ENCODE results near the gene SNX5. TPM values are rescaled to one million over a fixed set of nuclear protein-coding genes. Genes with fewer than 3 reads are reported as not detected.

SNX5 gene
- polyA plus RNA-seq, 1 donor from 2014 or later, result 59.8 TPM

GRCh38 chr20:17925940-17926300 is 42.7 kb downstream of the SNX5 start:
- no peak overlapping the region for H3K27ac ChIP-seq (ENCODE audit: low read length)
- H3K4me3 ChIP-seq (ENCODE audit: low read length), result no peak overlapping the region
- TF ChIP-seq EP300 (conservative IDR thresholded peaks at IDR 0.05; ENCODE audit: poor library complexity, severe bottlenecking) (no peak), POLR2AphosphoS5 (IDR thresholded peaks at IDR 0.05) (no peak), CTCF (IDR thresholded peaks at IDR 0.05; ENCODE audit: poor library complexity, severe bottlenecking) (no peak), REST (IDR thresholded peaks at IDR 0.05; ENCODE audit: borderline replicate concordance) (no peak), RAD21 (conservative IDR thresholded peaks at IDR 0.05) (no peak), TAF1 (IDR thresholded peaks at IDR 0.05; ENCODE audit: low read depth) (no peak), MXI1 (conservative IDR thresholded peaks at IDR 0.05; ENCODE audit: poor library complexity, severe bottlenecking) (no peak), EZH2 (IDR thresholded peaks at IDR 0.05; ENCODE audit: borderline replicate concordance, insufficient read depth, low read length, poor library complexity, severe bottlenecking) (no peak), SMC3 (conservative IDR thresholded peaks at IDR 0.05; ENCODE audit: poor library complexity) (no peak)
- no peaks in the 10 kb centered on the region for H3K9me2 ChIP-seq (ENCODE audit: insufficient read depth, low read length)
- no peaks in the 10 kb centered on the region for H3K36me3 ChIP-seq (ENCODE audit: insufficient read depth, low read length)
- no peaks in the 10 kb centered on the region for H3K9me3 ChIP-seq (ENCODE audit: low read length)
- H3K79me2 ChIP-seq (replicated peaks; ENCODE audit: insufficient read depth, low read length), result no peaks in the 10 kb centered on the region
- no peak overlapping the region for H2AFZ ChIP-seq (ENCODE audit: low read depth, low read length)
- H3K9ac ChIP-seq (ENCODE audit: low read length), result no peak overlapping the region
- H3F3A ChIP-seq (ENCODE audit: insufficient read depth, low read length, poor library complexity, severe bottlenecking), result no peaks in the 10 kb centered on the region
- no peaks in the 10 kb centered on the region for H3K27me3 ChIP-seq (ENCODE audit: insufficient read depth, low read depth, low read length)
- H3K4me2 ChIP-seq (ENCODE audit: low read length), result no peak overlapping the region
- no peaks in the 10 kb centered on the region for H4K20me1 ChIP-seq (ENCODE audit: insufficient read depth)

- Histone ChIP-seq H3K36me3 (ENCODE audit: insufficient read depth, low read length) (no peaks in the 10 kb centered on the region), H3K4me2 (ENCODE audit: low read length) (no peak overlapping the region), H3K27me3 (ENCODE audit: insufficient read depth, low read depth, low read length) (no peaks in the 10 kb centered on the region), H3K4me3 (ENCODE audit: low read length) (no peak overlapping the region), H4K20me1 (ENCODE audit: insufficient read depth) (no peaks in the 10 kb centered on the region), H2AFZ (ENCODE audit: low read depth, low read length) (no peak overlapping the region), H3K9me3 (ENCODE audit: low read length) (no peaks in the 10 kb centered on the region), H3F3A (ENCODE audit: insufficient read depth, low read length, poor library complexity, severe bottlenecking) (no peaks in the 10 kb centered on the region), H3K79me2 (replicated peaks; ENCODE audit: insufficient read depth, low read length) (no peaks in the 10 kb centered on the region), H3K9ac (ENCODE audit: low read length) (no peak overlapping the region), H3K27ac (ENCODE audit: low read length) (no peak overlapping the region), H3K9me2 (ENCODE audit: insufficient read depth, low read length) (no peaks in the 10 kb centered on the region)
- TF ChIP-seq EZH2 (IDR thresholded peaks at IDR 0.05; ENCODE audit: borderline replicate concordance, insufficient read depth, low read length, poor library complexity, severe bottlenecking), result no peak
- no peak for TF ChIP-seq REST (IDR thresholded peaks at IDR 0.05; ENCODE audit: borderline replicate concordance)
- no peak for TF ChIP-seq RAD21 (conservative IDR thresholded peaks at IDR 0.05)
- TF ChIP-seq MXI1 (conservative IDR thresholded peaks at IDR 0.05; ENCODE audit: poor library complexity, severe bottlenecking), result no peak
- TF ChIP-seq EP300 (conservative IDR thresholded peaks at IDR 0.05; ENCODE audit: poor library complexity, severe bottlenecking), result no peak
- TF ChIP-seq SMC3 (conservative IDR thresholded peaks at IDR 0.05; ENCODE audit: poor library complexity), result no peak
- TF ChIP-seq TAF1 (IDR thresholded peaks at IDR 0.05; ENCODE audit: low read depth), result no peak
- no peak for TF ChIP-seq POLR2AphosphoS5 (IDR thresholded peaks at IDR 0.05)
- no peak for TF ChIP-seq CTCF (IDR thresholded peaks at IDR 0.05; ENCODE audit: poor library complexity, severe bottlenecking)
These were observed 43.3 kb downstream of the SNX5 start for GRCh38 chr20:17925141-17925939.

Data from neural cell (in vitro differentiated cells).